Hematopoietic multipotent progenitor cell (in vitro differentiated cells): ENCODE results near the gene GSDMA. TPM values are rescaled to one million over a fixed set of nuclear protein-coding genes. Genes with fewer than 3 reads are reported as not detected.
"Not testable (repeated sequence)": the region's sequence is repeated elsewhere in the genome, so short reads cannot be mapped to it uniquely, and the experiment has no call there.

Source experiments
- DNase-seq, 3 donors: peaks; one replicate each; pipeline ENCODE4 v3.0.0-alpha.2; 2011 to 2015; ENCODE audit warnings: low read depth in 2 of 3, low spot score in 2 of 3
- total RNA-seq: library from RNA; depleted of rRNA; stranded (reverse); fragments of >200 nt; gene quantifications from one replicate; pipeline ENCODE4 v1.2.3, GENCODE V29; 2012

The GSDMA gene
- total RNA-seq, 1 donor: not detected

DNA sequence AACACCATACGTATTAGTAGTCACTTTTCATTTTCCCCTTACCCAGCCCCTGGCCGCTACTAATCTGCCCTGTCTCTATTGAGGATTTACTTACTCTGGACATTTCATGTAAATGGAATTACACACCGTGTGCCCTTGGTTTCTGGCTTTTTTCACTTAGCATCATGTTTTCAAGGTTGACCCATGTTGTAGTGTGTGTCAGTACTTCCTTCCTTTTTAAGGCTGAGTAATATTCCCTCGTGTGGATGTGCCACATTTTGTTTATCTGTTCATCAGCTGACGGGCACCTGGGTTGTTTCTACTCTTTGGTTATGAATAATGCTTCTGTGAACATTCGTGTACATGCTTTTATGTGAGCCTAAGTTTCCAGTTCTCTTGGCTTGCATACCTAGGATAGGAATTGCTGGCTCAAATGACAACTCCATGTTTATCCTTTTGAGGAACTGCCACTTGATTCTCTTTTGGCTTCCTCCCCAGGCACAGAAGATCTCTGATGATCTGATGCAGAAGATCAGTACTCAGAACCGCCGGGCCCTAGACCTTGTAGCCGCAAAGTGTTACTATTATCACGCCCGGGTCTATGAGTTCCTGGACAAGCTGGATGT, 25.5 kb downstream of the GSDMA start:
- DNase-seq: no peak

DNA sequence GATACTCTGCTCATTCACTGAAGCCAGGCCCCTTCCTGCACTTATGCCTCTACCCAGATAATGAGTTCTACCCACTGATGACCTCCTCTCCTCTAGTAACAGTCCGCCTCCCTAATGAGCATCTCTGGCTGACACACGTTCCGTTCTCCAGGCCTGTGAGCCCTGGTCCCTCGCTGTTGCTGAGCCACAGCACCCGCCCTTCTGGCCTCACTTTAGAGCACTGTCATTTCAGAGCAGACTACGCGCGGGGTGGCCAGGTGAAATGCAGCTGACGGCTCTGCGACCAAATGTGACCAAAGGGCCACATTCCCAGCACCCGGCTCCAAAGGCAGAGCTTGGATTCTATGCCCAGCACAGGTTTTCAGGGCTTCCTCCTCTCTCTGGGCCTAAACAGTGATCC, 31.6 kb downstream of the GSDMA start:
- DNase-seq: no peak

DNA sequence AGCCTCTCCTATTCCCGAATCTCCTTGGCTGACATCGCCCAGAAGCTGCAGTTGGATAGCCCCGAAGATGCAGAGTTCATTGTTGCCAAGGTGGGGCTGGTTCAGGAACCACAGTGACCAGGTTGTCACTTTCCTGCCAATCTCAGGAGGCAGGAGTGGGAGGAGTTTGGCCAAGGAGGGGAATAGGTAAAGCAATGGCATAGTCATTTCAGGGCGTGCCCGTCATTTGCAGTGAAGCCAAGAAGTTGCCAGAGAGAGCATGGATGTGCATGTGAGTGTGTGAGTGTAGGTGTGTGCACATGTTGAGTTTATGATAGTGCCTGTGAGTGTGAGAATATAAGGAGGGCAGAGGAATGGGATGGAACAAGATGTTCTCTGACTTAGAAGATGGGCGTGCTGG, 32.6 kb downstream of the GSDMA start:
- DNase-seq: no peak

DNA sequence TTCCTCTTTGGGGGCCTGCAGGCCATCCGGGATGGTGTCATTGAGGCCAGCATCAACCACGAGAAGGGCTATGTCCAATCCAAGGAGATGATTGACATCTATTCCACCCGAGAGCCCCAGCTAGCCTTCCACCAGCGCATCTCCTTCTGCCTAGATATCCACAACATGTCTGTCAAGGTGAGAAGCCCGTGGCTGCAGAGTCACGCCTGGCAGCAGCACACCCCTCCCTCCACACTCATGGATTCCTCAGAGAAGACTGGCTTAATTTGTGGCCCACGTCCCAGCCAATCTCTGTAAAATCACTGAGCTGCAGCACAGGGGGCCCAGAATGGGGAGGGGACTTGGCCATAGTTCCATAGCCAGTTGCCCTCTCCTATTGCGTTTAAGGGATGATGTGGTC, 33.4 kb downstream of the GSDMA start:
- no peak for DNase-seq

DNA sequence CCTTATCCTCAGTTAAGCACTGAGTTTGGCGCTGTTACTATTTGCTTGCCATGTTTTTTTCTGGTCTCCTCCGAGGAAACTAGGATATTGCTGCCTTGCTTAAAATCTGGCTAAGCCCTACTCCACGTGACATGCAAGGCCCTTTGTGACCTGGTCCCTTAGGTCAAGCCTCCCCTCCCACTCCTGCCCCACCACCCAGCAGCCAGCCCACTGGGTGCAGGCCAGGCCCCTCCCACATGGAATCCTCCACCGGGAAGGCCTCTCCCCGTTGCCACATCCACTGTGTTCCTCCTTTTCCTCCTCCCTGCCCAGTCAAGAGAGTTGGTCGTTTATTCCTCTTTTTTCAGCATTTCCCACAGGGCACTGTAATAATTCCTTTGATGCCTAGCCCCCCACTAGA, 34.0 kb downstream of the GSDMA start:
- no peak for DNase-seq

DNA sequence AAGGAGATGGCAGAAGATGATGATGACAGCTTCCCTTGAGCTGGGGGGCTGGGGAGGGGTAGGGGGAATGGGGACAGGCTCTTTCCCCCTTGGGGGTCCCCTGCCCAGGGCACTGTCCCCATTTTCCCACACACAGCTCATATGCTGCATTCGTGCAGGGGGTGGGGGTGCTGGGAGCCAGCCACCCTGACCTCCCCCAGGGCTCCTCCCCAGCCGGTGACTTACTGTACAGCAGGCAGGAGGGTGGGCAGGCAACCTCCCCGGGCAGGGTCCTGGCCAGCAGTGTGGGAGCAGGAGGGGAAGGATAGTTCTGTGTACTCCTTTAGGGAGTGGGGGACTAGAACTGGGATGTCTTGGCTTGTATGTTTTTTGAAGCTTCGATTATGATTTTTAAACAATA, 34.7 kb downstream of the GSDMA start:
- no peak for DNase-seq

DNA sequence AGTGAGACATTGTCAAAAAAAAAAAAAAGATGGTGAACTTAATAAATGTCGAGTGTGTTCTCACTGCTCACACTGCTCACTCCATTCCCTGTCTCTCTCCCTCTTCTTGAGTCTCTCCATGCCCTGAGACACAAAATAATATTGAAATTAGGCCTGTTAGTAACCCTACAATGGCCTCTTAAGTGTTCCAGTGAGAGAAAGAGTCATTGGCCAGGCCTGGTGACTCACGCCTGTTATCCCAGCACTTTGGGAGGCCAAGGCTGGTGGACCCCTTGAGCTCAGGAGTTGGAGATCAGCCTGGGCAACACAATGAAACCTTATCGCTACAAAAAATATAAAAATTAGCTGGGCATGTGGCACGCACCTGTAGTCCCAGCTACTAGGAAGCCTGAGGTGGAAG, 36.3 kb downstream of the GSDMA start:
- no peak for DNase-seq

DNA sequence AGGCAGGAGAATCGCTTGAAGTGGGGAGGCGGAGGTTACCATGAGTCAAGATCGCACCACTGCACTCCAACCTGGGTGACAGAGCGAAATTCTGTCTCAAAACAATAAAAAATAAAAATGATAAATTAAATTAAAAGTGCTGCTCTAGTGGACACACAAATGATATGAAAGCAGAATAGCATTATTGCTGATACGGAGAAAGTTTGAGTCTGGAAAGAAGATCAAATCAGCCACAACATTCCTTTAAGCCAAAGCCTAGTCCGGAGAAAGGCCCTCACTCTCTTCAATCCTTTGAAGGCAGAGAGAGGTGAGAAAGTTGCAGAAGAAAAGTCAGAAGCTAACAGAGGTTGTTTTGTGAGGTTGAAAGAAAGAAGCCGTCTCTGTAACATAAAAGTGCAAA, 37.4 kb downstream of the GSDMA start:
- DNase-seq: no peak

DNA sequence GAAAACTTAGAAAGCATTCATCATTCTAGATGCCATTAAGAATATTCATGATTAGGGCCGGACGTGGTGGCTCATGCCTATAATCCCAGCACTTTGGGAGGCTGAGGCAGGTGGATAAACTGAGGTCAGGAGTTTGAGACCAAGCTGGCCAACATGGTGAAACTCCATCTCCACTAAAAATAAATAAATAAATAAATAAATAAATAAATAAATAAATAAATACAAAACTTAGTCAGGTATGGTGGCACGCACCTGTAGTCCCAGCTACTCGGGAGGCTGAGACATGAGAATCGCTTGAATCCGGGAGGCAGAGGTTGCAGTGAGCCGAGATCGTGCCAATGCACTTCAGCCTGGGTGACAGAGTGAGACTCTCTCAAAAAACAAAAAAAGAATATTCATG, 38.5 kb downstream of the GSDMA start:
- not testable (repeated sequence) for DNase-seq

DNA sequence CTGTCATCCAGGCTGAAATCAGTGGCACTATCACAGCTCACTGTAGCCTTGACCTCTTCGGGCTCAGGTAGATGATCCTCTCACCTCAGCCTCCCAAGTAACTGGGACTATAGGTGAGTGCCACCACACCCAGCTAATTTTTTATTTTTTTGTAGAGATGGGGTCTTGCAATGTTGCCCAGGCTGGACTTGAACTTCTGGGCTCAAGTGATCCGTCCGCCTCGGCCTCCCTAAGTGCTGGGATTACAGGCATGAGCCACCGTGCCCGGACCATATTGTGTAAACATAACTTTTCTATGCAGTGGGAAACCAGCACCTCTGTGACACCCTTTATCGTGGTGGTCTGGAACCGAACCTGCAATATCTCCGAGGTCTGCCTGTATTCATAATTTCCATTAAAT, 41.3 kb downstream of the GSDMA start:
- DNase-seq: no peak

DNA sequence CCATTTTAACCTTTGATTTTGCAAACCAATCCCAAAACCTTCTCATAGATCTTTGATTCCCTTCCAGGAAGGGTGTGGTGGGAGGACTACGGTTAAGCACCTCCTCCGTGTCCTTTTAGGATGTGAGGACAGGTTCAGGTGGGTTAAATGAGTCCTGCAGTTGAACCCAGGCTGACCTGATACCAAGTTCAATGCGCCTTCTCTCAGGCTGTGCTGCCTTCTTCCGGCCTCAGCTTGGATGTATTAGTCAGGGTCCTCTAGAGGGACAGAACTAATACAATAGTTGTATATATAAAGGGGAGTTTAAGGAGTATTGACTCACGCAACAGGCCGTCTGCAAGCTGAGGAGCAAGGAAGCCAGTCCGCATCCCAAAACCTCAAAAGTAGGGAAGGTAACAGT, 41.9 kb downstream of the GSDMA start:
- DNase-seq: no peak

DNA sequence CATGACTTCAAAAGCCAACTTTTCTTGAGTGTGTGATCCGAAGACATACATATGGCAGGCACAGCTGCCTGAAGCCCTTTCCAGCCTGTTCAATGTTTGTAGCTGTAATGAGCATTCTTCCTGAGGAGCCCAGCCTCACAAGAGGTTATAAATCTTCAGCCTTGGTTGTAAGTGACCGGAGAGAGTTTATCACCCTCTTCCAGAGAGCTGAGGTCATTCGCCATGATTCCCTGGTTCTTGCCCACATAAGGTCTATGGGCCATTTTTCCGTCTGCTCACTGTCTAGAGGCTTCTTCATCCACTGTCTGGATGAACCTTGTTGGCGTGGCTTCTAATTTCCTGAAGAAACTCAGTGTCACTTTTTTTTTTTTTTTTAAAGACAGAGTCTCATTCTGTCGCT, 42.7 kb downstream of the GSDMA start:
- no peak for DNase-seq

DNA sequence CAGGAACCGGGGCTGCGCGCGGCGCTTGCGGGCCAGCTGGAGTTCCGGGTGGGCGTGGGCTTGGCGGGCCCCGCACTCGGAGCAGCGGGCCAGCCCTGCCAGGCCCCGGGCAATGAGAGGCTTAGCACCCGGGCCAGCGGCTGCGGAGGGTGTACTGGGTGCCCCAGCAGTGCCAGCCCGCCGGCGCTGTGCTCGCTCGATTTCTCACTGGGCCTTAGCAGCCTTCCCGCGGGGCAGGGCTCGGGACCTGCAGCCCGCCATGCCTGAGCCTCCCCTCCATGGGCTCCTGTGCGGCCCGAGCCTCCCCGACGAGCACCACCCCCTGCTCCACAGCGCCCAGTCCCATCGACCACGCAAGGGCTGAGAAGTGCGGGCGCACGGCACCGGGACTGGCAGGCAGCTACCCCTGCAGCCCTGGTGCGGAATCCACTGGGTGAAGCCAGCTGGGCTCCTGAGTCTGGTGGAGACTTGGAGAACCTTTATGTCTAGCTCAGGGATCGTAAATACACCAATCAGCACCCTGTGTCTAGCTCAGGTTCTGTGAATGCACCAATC, 48.2 kb downstream of the GSDMA start:
- DNase-seq: not testable (repeated sequence)

DNA sequence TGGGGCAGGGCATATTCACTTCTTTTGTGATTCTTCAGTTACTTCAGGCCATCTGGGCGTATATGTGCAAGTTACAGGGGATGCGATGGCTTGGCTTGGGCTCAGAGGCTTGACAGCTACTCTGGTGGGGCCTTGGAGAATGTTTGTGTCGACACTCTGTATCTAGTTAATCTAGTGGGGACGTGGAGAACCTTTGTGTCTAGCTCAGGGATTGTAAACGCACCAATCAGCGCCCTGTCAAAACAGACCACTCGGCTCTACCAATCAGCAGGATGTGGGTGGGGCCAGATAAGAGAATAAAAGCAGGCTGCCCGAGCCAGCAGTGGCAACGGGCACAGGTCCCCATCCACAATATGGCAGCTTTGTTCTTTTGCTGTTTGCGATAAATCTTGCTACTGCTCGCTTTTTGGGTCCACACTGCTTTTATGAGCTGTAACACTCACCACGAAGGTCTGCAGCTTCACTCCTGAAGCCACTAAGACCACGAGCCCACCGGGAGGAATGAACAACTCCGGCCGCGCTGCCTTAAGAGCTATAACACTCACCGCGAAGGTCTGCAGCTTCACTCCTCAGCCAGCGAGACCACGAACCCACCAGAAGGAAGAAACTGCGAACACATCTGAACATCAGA, 49.3 kb downstream of the GSDMA start:
- DNase-seq: not testable (repeated sequence)

DNA sequence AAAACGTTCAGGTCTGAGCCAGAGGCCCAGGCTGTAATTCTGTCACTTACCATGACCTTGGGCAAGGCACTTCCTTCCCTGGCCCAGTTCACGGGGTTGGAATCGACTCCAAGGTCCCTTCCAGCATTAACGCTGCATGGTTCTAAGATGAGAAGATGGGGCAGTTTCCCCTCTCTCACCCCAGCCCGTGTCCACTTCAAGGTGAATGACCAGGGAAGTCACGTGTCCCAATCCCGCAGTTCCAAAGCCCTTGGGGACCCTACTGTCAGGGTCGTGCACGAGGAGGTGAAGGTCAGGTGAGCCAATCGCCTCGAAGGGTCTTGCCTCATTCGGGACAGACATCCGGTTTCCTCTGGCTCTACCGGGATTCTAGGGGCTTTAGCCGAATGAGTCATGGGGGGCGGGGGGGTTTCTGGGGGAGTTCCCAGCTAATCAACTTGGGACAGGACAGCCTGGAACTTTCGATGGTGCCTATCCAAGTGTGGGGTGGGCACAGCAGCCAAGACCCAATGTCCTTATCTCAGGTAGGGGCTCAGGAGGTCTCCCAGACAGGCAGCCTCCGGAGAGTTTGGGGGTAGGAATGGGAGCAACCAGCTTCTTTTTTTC, 51.7 kb downstream of the GSDMA start:
- DNase-seq: no peak

DNA sequence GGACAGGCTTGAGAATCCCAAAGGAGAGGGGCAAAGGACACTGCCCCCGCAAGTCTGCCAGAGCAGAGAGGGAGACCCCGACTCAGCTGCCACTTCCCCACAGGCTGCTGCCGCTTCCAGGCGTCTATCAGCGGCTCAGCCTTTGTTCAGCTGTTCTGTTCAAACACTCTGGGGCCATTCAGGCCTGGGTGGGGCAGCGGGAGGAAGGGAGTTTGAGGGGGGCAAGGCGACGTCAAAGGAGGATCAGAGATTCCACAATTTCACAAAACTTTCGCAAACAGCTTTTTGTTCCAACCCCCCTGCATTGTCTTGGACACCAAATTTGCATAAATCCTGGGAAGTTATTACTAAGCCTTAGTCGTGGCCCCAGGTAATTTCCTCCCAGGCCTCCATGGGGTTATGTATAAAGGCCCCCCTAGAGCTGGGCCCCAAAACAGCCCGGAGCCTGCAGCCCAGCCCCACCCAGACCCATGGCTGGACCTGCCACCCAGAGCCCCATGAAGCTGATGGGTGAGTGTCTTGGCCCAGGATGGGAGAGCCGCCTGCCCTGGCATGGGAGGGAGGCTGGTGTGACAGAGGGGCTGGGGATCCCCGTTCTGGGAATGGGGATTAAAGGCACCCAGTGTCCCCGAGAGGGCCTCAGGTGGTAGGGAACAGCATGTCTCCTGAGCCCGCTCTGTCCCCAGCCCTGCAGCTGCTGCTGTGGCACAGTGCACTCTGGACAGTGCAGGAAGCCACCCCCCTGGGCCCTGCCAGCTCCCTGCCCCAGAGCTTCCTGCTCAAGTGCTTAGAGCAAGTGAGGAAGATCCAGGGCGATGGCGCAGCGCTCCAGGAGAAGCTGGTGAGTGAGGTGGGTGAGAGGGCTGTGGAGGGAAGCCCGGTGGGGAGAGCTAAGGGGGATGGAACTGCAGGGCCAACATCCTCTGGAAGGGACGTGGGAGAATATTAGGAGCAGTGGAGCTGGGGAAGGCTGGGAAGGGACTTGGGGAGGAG, 52.5 kb downstream of the GSDMA start, which contains the start of gene CSF3:
Gene CSF3, plus strand, starts transcription at position 436 of the 993 bp plus-strand sequence. Its CDS starts 35 bp downstream, at position 471.
- DNase-seq: peak in 1 of 3 donors; percentile 18

DNA sequence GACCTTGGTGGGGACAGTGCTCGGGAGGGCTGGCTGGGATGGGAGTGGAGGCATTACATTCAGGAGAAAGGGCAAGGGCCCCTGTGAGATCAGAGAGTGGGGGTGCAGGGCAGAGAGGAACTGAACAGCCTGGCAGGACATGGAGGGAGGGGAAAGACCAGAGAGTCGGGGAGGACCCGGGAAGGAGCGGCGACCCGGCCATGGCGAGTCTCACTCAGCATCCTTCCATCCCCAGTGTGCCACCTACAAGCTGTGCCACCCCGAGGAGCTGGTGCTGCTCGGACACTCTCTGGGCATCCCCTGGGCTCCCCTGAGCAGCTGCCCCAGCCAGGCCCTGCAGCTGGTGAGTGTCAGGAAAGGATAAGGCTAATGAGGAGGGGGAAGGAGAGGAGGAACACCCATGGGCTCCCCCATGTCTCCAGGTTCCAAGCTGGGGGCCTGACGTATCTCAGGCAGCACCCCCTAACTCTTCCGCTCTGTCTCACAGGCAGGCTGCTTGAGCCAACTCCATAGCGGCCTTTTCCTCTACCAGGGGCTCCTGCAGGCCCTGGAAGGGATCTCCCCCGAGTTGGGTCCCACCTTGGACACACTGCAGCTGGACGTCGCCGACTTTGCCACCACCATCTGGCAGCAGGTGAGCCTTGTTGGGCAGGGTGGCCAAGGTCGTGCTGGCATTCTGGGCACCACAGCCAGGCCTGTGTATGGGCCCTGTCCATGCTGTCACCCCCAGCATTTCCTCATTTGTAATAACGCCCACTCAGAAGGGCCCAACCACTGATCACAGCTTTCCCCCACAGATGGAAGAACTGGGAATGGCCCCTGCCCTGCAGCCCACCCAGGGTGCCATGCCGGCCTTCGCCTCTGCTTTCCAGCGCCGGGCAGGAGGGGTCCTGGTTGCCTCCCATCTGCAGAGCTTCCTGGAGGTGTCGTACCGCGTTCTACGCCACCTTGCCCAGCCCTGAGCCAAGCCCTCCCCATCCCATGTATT, 53.5 kb downstream of the GSDMA start:
- no peak for DNase-seq

DNA sequence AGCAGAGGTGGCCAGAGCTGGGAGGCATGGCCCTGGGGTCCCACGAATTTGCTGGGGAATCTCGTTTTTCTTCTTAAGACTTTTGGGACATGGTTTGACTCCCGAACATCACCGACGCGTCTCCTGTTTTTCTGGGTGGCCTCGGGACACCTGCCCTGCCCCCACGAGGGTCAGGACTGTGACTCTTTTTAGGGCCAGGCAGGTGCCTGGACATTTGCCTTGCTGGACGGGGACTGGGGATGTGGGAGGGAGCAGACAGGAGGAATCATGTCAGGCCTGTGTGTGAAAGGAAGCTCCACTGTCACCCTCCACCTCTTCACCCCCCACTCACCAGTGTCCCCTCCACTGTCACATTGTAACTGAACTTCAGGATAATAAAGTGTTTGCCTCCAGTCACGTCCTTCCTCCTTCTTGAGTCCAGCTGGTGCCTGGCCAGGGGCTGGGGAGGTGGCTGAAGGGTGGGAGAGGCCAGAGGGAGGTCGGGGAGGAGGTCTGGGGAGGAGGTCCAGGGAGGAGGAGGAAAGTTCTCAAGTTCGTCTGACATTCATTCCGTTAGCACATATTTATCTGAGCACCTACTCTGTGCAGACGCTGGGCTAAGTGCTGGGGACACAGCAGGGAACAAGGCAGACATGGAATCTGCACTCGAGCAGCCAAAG, 54.7 kb downstream of the GSDMA start:
- no peak for DNase-seq
